Measurements from ENCODE around the gene CD84.

DNA sequence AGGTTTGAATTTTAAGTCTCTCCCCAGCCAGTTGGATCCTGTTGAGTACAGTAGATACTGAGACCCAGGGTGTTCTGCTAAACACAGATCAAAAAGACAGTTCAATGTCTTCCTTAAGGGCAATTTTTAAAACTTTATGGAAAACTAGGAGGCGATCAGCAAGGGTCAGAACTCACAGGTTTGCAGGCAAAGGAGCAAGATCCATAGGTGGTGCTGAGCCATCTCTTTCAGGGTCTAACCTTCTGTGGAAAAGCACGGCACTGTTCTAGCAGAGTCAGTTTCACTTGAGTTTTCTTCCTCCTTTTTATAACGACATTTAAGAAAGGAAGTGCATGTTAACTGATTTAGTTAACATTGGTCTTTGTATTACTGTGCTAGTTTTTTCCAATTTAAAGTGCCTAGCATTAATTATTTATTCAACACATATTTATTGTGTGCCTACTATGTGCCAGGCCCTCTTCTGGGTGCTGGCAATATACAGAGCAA, at the start of gene CD84:
- TF ChIP-seq, protein P1, sequence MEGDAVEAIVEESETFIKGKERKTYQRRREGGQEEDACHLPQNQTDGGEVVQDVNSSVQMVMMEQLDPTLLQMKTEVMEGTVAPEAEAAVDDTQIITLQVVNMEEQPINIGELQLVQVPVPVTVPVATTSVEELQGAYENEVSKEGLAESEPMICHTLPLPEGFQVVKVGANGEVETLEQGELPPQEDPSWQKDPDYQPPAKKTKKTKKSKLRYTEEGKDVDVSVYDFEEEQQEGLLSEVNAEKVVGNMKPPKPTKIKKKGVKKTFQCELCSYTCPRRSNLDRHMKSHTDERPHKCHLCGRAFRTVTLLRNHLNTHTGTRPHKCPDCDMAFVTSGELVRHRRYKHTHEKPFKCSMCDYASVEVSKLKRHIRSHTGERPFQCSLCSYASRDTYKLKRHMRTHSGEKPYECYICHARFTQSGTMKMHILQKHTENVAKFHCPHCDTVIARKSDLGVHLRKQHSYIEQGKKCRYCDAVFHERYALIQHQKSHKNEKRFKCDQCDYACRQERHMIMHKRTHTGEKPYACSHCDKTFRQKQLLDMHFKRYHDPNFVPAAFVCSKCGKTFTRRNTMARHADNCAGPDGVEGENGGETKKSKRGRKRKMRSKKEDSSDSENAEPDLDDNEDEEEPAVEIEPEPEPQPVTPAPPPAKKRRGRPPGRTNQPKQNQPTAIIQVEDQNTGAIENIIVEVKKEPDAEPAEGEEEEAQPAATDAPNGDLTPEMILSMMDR (conservative IDR thresholded peaks at IDR 0.05; ENCODE audit: low read depth, low read length), result no peak
- no peak for TF ChIP-seq EZH2 (IDR thresholded peaks at IDR 0.05; ENCODE audit: borderline replicate concordance, low read depth, low read length, poor library complexity, severe bottlenecking)
